Esophagus squamous epithelium (tissue), 4 donors: ENCODE results near the gene FABP2.

Experiments
- CTCF ChIP-seq, 6 experiments: fragments of 450-650 bp in 4 of 6; fragments of 200-600 bp in 2 of 6; sonication (generic) in 2 of 6; IDR thresholded peaks; one replicate each; pipeline ENCODE4 v1.5.1; 2016 to 2019; ENCODE audit warnings: antibody characterized with exemption in 6 of 6, mild to moderate bottlenecking in 4 of 6, moderate library complexity in 4 of 6
- POLR2A ChIP-seq, 4 donors: fragments of 450-650 bp; IDR thresholded peaks; one replicate each; pipeline ENCODE4 v1.6.1; 2017; ENCODE audit warnings: antibody characterized with exemption in 4 of 4, mild to moderate bottlenecking in 4 of 4, moderate library complexity in 3 of 4

- TF ChIP-seq CTCF (IDR thresholded peaks at IDR 0.05) (no peak), POLR2A (IDR thresholded peaks at IDR 0.05) (no peak)
Observed at GRCh38 chr4:119296356-119296755, 25.6 kb downstream of the FABP2 start.
